Stimulated activated CD8-positive, alpha-beta memory T cell treated with anti-CD3 and anti-CD28 coated beads, Interleukin-15, amount 100 ng/mL, for 4 hours (primary cell): ENCODE results near the gene SPTY2D1.

Experiments
- DNase-seq, 2 donors: peaks; one replicate each; pipeline ENCODE4 v3.0.0-alpha.2; 2020; ENCODE audit warnings: low read depth in 2 of 2

Gene SPTY2D1

GRCh38 chr11:18563090-18563730 lies 70.9 kb downstream of the SPTY2D1 start:
- no peak for DNase-seq
